HepG2 (cell line): Measurements from ENCODE around the gene UBE3A. TPM values are rescaled to one million over a fixed set of nuclear protein-coding genes. Genes with fewer than 3 reads are reported as not detected.

Source experiments
- ATAC-seq: fragments of 200-7000 bp; cut with Tn5 transposase; 3 replicates; pipeline ENCODE4 v1.9.1; 2020; ENCODE audit warnings: mild to moderate bottlenecking, moderate library complexity
- BruUV-seq: library from RNA; stranded (reverse); fragments of 400-500 nt; replicated peaks from 2 replicates; lab custom pipeline; 2021; lab: Mats Ljungman, UMichigan
- CTCF ChIA-PET: fragments of 300-600 bp; formaldehyde crosslinking; extraction: SDS; loops from one replicate; lab custom pipeline; 2021; ENCODE audit warnings: low total read pairs, inconsistent platforms, low intra/inter-chr PET ratio; lab: Yijun Ruan, JAX
- POLR2A ChIA-PET: fragments of 350-600 bp; sonication (Branson Sonifier 250); formaldehyde crosslinking; loops from one replicate; lab custom pipeline; 2020; ENCODE audit warnings: antibody characterized with exemption, inconsistent platforms; lab: Yijun Ruan, JAX
- DNase-seq: peaks from one replicate; pipeline ENCODE4 v3.0.0-alpha.2; 2015; ENCODE audit warnings: low spot score
- FAIRE-seq: peaks from 3 replicates; lab custom pipeline; 2011; peaks lifted over from hg19 to GRCh38; lab: Jason Lieb, UNC
- H2AFZ ChIP-seq: one replicate; pipeline ENCODE4 v1.6.1; 2011; ENCODE audit warnings: low read length, inconsistent platforms
- H3K27ac ChIP-seq: fragments of 300-600 bp; 3 replicates; pipeline ENCODE4 v1.8.0; 2011; ENCODE audit warnings: mixed run types, mild to moderate bottlenecking, mixed read lengths, low read length, inconsistent platforms; ENCODE audit not compliant: insufficient read depth; ENCODE audit errors: extremely low read length
- H3K27me3 ChIP-seq, 2 experiments: fragments of 200-600 bp in 1 of 2; 2 replicates in 1 of 2; 3 replicates in 1 of 2; pipeline versions ENCODE4 v1.6.0 to v1.8.0; 2011; ENCODE audit warnings: low read length in 2 of 2, mild to moderate bottlenecking in 2 of 2, moderate library complexity in 2 of 2, inconsistent platforms in 1 of 2; ENCODE audit not compliant: insufficient read depth in 2 of 2, control insufficient read depth in 1 of 2
- H3K36me3 ChIP-seq, 2 experiments: fragments of 200-600 bp in 1 of 2; replicated peaks in 1 of 2; 2 replicates in 1 of 2; 3 replicates in 1 of 2; pipeline versions ENCODE4 v1.5.1 to v1.8.0; 2011; ENCODE audit warnings: low read length in 2 of 2, inconsistent platforms in 1 of 2; ENCODE audit not compliant: insufficient read depth in 2 of 2, control insufficient read depth in 1 of 2
- H3K4me1 ChIP-seq: 2 replicates; pipeline ENCODE4 v1.5.1; 2012; ENCODE audit warnings: low read length, inconsistent platforms; ENCODE audit not compliant: insufficient read depth
- H3K4me2 ChIP-seq: 2 replicates; pipeline ENCODE4 v1.6.0; 2011; ENCODE audit warnings: low read depth, low read length, inconsistent platforms
- H3K4me3 ChIP-seq, 3 experiments: fragments of 200-600 bp in 1 of 3; sonication (generic), shearing (Covaris generic) in 1 of 3; replicated peaks in 1 of 3; 2 replicates each; pipeline ENCODE4 v1.5.1; 2011 to 2016; ENCODE audit warnings: low read length in 3 of 3, inconsistent platforms in 2 of 3, low read depth in 2 of 3, mild to moderate bottlenecking in 2 of 3, control low read depth in 1 of 3, mixed read lengths in 1 of 3; ENCODE audit not compliant: insufficient read depth in 1 of 3
- H3K79me2 ChIP-seq: one replicate; pipeline ENCODE4 v1.6.1; 2011; ENCODE audit warnings: low read length, inconsistent platforms; ENCODE audit not compliant: insufficient read depth
- H3K9ac ChIP-seq: 2 replicates; pipeline ENCODE4 v1.6.0; 2011; ENCODE audit warnings: mild to moderate bottlenecking, low read depth, low read length, inconsistent platforms; ENCODE audit not compliant: insufficient read depth
- H3K9me3 ChIP-seq: 2 replicates; pipeline ENCODE4 v1.5.1; 2012; ENCODE audit warnings: mild to moderate bottlenecking, low read length
- H4K20me1 ChIP-seq: 2 replicates; pipeline ENCODE4 v1.6.0; 2011; ENCODE audit warnings: inconsistent platforms, mild to moderate bottlenecking, low read length, moderate library complexity; ENCODE audit not compliant: insufficient read depth
- E2F2 ChIP-seq: sonication (generic); formaldehyde crosslinking; IDR thresholded peaks from 2 replicates; pipeline ENCODE4 v1.4.0; 2020; ENCODE audit warnings: missing genetic modification reagents, borderline replicate concordance
- THYN1 ChIP-seq: sonication (generic); formaldehyde crosslinking; IDR thresholded peaks from 2 replicates; pipeline ENCODE4 v1.8.1; 2023; ENCODE audit warnings: low read depth, mild to moderate bottlenecking, moderate library complexity, missing genetic modification reagents, borderline replicate concordance
- U2AF2 ChIP-seq: fragments of 200-400 bp; formaldehyde crosslinking; IDR thresholded peaks from 2 replicates; pipeline ENCODE4 v1.6.1; 2017; ENCODE audit warnings: low read depth, mild to moderate bottlenecking, low read length
- ZBTB40 ChIP-seq, 2 experiments: fragments of 450-650 bp in 1 of 2; sonication (generic) in 1 of 2; formaldehyde crosslinking in 1 of 2; IDR thresholded peaks; 2 replicates each; pipeline versions ENCODE4 v1.6.1 to v1.8.0; 2016 to 2022; ENCODE audit warnings: antibody characterized with exemption in 1 of 2, mild to moderate bottlenecking in 1 of 2, missing genetic modification reagents in 1 of 2
- ZNF552 ChIP-seq: sonication (generic); formaldehyde crosslinking; IDR thresholded peaks from 2 replicates; pipeline ENCODE4 v1.9.0; 2022; ENCODE audit warnings: missing genetic modification reagents, mild to moderate bottlenecking, borderline replicate concordance
- WGBS: methylation state at CpG from one replicate; pipeline ENCODE4 v1.1.6; 2017; ENCODE audit warnings: low lambda C conversion rate; 5-methylcytosine and 5-hydroxymethylcytosine counted together
- in situ Hi-C: cut with HindIII; loops from 2 replicates; pipeline ENCODE4 v1.10.0; 2017; ENCODE audit warnings: low pct_unique_long_range_greater_than_20kb; ENCODE audit not compliant: extremely low pct_ligation_motif_present
- intact Hi-C: fragments of 100-400 bp; cut with micrococcal nuclease; formaldehyde crosslinking; loops from one replicate; pipeline ENCODE4 v1.10.0; 2022; ENCODE audit not compliant: unreplicated experiment
- polyA plus RNA-seq, 8 experiments: library from polyadenylated mRNA; depleted of rRNA in 3 of 8; stranded (reverse) in 7 of 8; unstranded in 1 of 8; fragments of >200 nt; fragmentation: Illumina TruSeq in 4 of 8; extraction: Trizol in 4 of 8; gene quantifications; 2 replicates each; pipeline versions ENCODE4 v1.2.1 to v1.2.3, GENCODE V29; 2011 to 2016; ENCODE audit warnings: low read depth in 4 of 8, missing spikeins in 1 of 8, mixed read lengths in 1 of 8; ENCODE audit not compliant: insufficient read depth in 1 of 8
- total RNA-seq, 5 experiments: library from RNA; depleted of rRNA; stranded (reverse); fragments of >200 nt; fragmentation: Illumina TruSeq; extraction: Trizol; gene quantifications; 2 replicates each; pipeline ENCODE4 v1.2.3, GENCODE V29; 2016; ENCODE audit warnings: low read depth in 1 of 5

The UBE3A gene
- total and polyA plus RNA-seq, 2 of the 13 experiments (the other 11 are each of a cell fraction or from before 2014, with no cell fraction given), result 17.3 to 80.5 TPM

GRCh38 chr15:25362545-25362944, 76.3 kb downstream of the UBE3A start:
- 100% methylated on average over 1 of the region's 1 CpG for WGBS
- ChIA-PET CTCF (no interaction called here), POLR2A (no interaction called here)
- no peak for TF ChIP-seq U2AF2
- no peak for TF ChIP-seq THYN1 (CRISPR knock-in tag)
- no peak for TF ChIP-seq E2F2 (CRISPR knock-in tag)
- TF ChIP-seq ZBTB40 (IDR thresholded peaks at IDR 0.05), result no peak
- TF ChIP-seq ZBTB40 (CRISPR knock-in tag; IDR thresholded peaks at IDR 0.05), result no peak
- TF ChIP-seq ZNF552, result no peak
- H4K20me1 ChIP-seq, result no peaks in the 10 kb centered on the region
- no peak overlapping the region for H3K9ac ChIP-seq
- DNase-seq (no peak), ATAC-seq (no peak), FAIRE-seq (no peak)
- H3K4me2 ChIP-seq, result no peak overlapping the region
- H3K36me3 ChIP-seq, result 0 out of 5 replicates have a peak, but pooled peaks cover 2 to 11% of the 10 kb centered on the region in 2 experiments
- H3K79me2 ChIP-seq, result no peaks in the 10 kb centered on the region
- no peak overlapping the region for H2AFZ ChIP-seq
- no TSS peak for BruUV-seq
- no peaks in the 10 kb centered on the region for H3K4me1 ChIP-seq
- intact Hi-C loops (no loop called here), in situ Hi-C loops (no loop called here)
- no peak overlapping the region for H3K4me3 ChIP-seq
- no peaks in the 10 kb centered on the region for H3K9me3 ChIP-seq
- H3K27ac ChIP-seq, result no peak overlapping the region
- no peaks in the 10 kb centered on the region for H3K27me3 ChIP-seq
